ENCODE results near the gene CUL4B.
"Not testable (repeated sequence)": the region's sequence is repeated elsewhere in the genome, so short reads cannot be mapped to it uniquely, and the experiment has no call there.

Gene CUL4B

GRCh38 chrX:120560842-120561633 lies at the start of gene CUL4B:
TSS of gene CUL4B (minus strand) at chrX:120560962. CDS start at chrX:120560638, 324 bp downstream.
- DNase-seq, result peak; percentile 90

- DNase-seq, result peak; percentile 17
These were observed 43.6 kb upstream of the CUL4B start for GRCh38 chrX:120604361-120604782.

GRCh38 chrX:120603707-120604360 lies 43.1 kb upstream of the CUL4B start, which contains the start of gene MCTS1:
TSS of gene MCTS1 (plus strand) at chrX:120604101. CDS start at chrX:120604237, 136 bp downstream.
- DNase-seq, result peak; percentile 76

- no peak for DNase-seq
These were observed 24.9 kb upstream of the CUL4B start for GRCh38 chrX:120585702-120586101.

- DNase-seq, result no peak
These were observed 14.8 kb upstream of the CUL4B start for GRCh38 chrX:120575379-120576114.

- DNase-seq, result not testable (repeated sequence)
These were observed 13.0 kb upstream of the CUL4B start for GRCh38 chrX:120573806-120574205.

GRCh38 chrX:120570011-120570600 lies 9.3 kb upstream of the CUL4B start:
- DNase-seq, result no peak

- DNase-seq, result no peak
These were observed 7.8 kb upstream of the CUL4B start for GRCh38 chrX:120568609-120569008.

GRCh38 chrX:120568035-120568434 lies 7.3 kb upstream of the CUL4B start:
- no peak for DNase-seq

GRCh38 chrX:120566817-120567216 lies 6.1 kb upstream of the CUL4B start:
- no peak for DNase-seq

GRCh38 chrX:120564925-120565324 lies 4.2 kb upstream of the CUL4B start:
- DNase-seq, result no peak

- no peak for DNase-seq
These were observed 1.8 kb upstream of the CUL4B start for GRCh38 chrX:120562569-120562926.

GRCh38 chrX:120561634-120562568 lies 1.1 kb upstream of the CUL4B start:
- DNase-seq, result no peak

GRCh38 chrX:120560405-120560841 lies 339 bp downstream of the CUL4B start:
- peak; percentile 38 for DNase-seq

- DNase-seq, result no peak
These were observed 958 bp downstream of the CUL4B start for GRCh38 chrX:120559804-120560203.

GRCh38 chrX:120556251-120556650 lies 4.5 kb downstream of the CUL4B start:
- DNase-seq, result no peak

- DNase-seq, result peak; percentile 19
These were observed 11.0 kb downstream of the CUL4B start for GRCh38 chrX:120549483-120550452.

GRCh38 chrX:120536061-120536460 lies 24.7 kb downstream of the CUL4B start:
- DNase-seq, result no peak

- DNase-seq, result no peak
These were observed 26.2 kb downstream of the CUL4B start for GRCh38 chrX:120534413-120535205.

GRCh38 chrX:120522820-120523219 lies 37.9 kb downstream of the CUL4B start:
- DNase-seq, result no peak
